Endothelial cell of umbilical vein (primary cell): Measurements from ENCODE around the gene CGB8. TPM values are rescaled to one million over a fixed set of nuclear protein-coding genes. Genes with fewer than 3 reads are reported as not detected.

Source experiments
- BruUV-seq: library from RNA; stranded (reverse); fragments of 400-500 nt; replicated peaks from 2 replicates; lab custom pipeline; 2021; lab: Mats Ljungman, UMichigan
- CTCF ChIA-PET: fragments of 300-600, 350-600 bp; sonication (Branson Sonifier 250); formaldehyde crosslinking; loops from one replicate; lab custom pipeline; 2021; ENCODE audit warnings: antibody characterized with exemption, inconsistent platforms; lab: Charles Lee
- POLR2A ChIA-PET: fragments of 300-600, 350-600 bp; sonication (Branson Sonifier 250); formaldehyde crosslinking; loops from one replicate; lab custom pipeline; 2021; ENCODE audit warnings: antibody characterized with exemption, inconsistent platforms; lab: Charles Lee
- DNase-seq: peaks from one replicate; pipeline ENCODE4 v3.0.0-alpha.2; 2011; ENCODE audit warnings: low read depth, low spot score
- FAIRE-seq: peaks from 2 replicates; lab custom pipeline; 2011; peaks lifted over from hg19 to GRCh38; lab: Jason Lieb, UNC
- H2AFZ ChIP-seq: 2 replicates; pipeline ENCODE4 v1.6.0; 2012; ENCODE audit warnings: low read depth, low read length, control low read depth, inconsistent platforms
- H3K27ac ChIP-seq: 2 replicates; pipeline ENCODE4 v1.5.1; 2011; ENCODE audit warnings: low read depth, mild to moderate bottlenecking, control low read depth, low read length, moderate library complexity; ENCODE audit not compliant: insufficient read depth
- H3K27me3 ChIP-seq, 2 experiments: 2 replicates each; pipeline versions ENCODE4 v1.6.0 to v1.6.1; 2011; ENCODE audit warnings: low read length in 2 of 2, mixed read lengths in 1 of 2; ENCODE audit not compliant: control insufficient read depth in 2 of 2, insufficient read depth in 2 of 2
- H3K36me3 ChIP-seq, 2 experiments: 2 replicates in 1 of 2; 3 replicates in 1 of 2; pipeline ENCODE4 v1.5.1; 2011; ENCODE audit warnings: low read length in 2 of 2, mild to moderate bottlenecking in 1 of 2, moderate library complexity in 1 of 2; ENCODE audit not compliant: control insufficient read depth in 2 of 2, insufficient read depth in 2 of 2; ENCODE audit errors: extremely low read depth in 1 of 2
- H3K4me1 ChIP-seq: 3 replicates; pipeline ENCODE4 v1.5.1; 2011; ENCODE audit warnings: mild to moderate bottlenecking, low read length; ENCODE audit not compliant: control insufficient read depth, insufficient read depth; ENCODE audit errors: extremely low read depth
- H3K4me2 ChIP-seq: 2 replicates; pipeline ENCODE4 v1.6.1; 2011; ENCODE audit warnings: low read length, control low read depth, mixed read lengths; ENCODE audit not compliant: insufficient read depth
- H3K4me3 ChIP-seq, 3 experiments: fragments of 200-600 bp in 1 of 3; sonication (generic), shearing (Covaris generic) in 1 of 3; replicated peaks in 1 of 3; 2 replicates each; pipeline ENCODE4 v1.5.1; 2011 to 2016; ENCODE audit warnings: control low read depth in 3 of 3, low read length in 3 of 3, mild to moderate bottlenecking in 2 of 3, inconsistent platforms in 1 of 3, low read depth in 1 of 3, moderate library complexity in 1 of 3; ENCODE audit not compliant: insufficient read depth in 1 of 3
- H3K79me2 ChIP-seq: 2 replicates; pipeline ENCODE4 v1.6.0; 2012; ENCODE audit warnings: low read length, inconsistent platforms; ENCODE audit not compliant: control insufficient read depth, insufficient read depth
- H3K9ac ChIP-seq: replicated peaks from 2 replicates; pipeline ENCODE3; 2011; ENCODE audit warnings: low read length, control low read depth; ENCODE audit not compliant: insufficient read depth; ENCODE audit errors: extremely low read depth
- H3K9me1 ChIP-seq: replicated peaks from 3 replicates; pipeline ENCODE4 v1.6.0; 2011; ENCODE audit warnings: mild to moderate bottlenecking, low read length; ENCODE audit not compliant: control insufficient read depth, insufficient read depth; ENCODE audit errors: extremely low read depth
- H3K9me3 ChIP-seq: replicated peaks from 2 replicates; pipeline ENCODE4 v1.5.1; 2012; ENCODE audit warnings: low read length, inconsistent platforms; ENCODE audit not compliant: control insufficient read depth, insufficient read depth
- H4K20me1 ChIP-seq: replicated peaks from 2 replicates; pipeline ENCODE3; 2011; ENCODE audit warnings: mild to moderate bottlenecking, low read length; ENCODE audit not compliant: control insufficient read depth, insufficient read depth; ENCODE audit errors: extremely low read depth
- EZH2 ChIP-seq: IDR thresholded peaks from 2 replicates; pipeline ENCODE4 v1.6.1; 2012; ENCODE audit warnings: borderline replicate concordance, low read depth, mild to moderate bottlenecking, moderate library complexity, low read length, inconsistent platforms; ENCODE audit not compliant: severe bottlenecking
- FOS ChIP-seq: IDR thresholded peaks from 2 replicates; pipeline ENCODE4 v1.6.1; 2011; ENCODE audit warnings: mild to moderate bottlenecking, low read length, moderate library complexity, borderline replicate concordance; ENCODE audit not compliant: insufficient read depth
- GATA2 ChIP-seq: IDR thresholded peaks from 2 replicates; pipeline ENCODE4 v1.7.0; 2011; ENCODE audit warnings: low read depth, mild to moderate bottlenecking, moderate library complexity, mixed read lengths, low read length; ENCODE audit not compliant: insufficient read length, insufficient read depth
- JUN ChIP-seq: IDR thresholded peaks from 2 replicates; pipeline ENCODE4 v1.6.1; 2011; ENCODE audit warnings: borderline replicate concordance, low read depth; ENCODE audit not compliant: insufficient read length, insufficient read depth
- MAX ChIP-seq: IDR thresholded peaks from 2 replicates; pipeline ENCODE4 v1.6.1; 2011; ENCODE audit not compliant: insufficient read depth, insufficient read length
- MYC ChIP-seq: IDR thresholded peaks from one replicate; pipeline ENCODE4 v1.6.1; 2011; ENCODE audit warnings: mild to moderate bottlenecking, low read depth, low read length
- POLR2A ChIP-seq: IDR thresholded peaks from 2 replicates; pipeline ENCODE4 v1.6.1; 2012; ENCODE audit warnings: low read depth, mild to moderate bottlenecking, control low read depth, low read length
- POLR2AphosphoS5 ChIP-seq: IDR thresholded peaks from 2 replicates; pipeline ENCODE4 v1.6.1; 2012; ENCODE audit warnings: low read depth, mild to moderate bottlenecking, control low read depth, low read length, moderate library complexity; ENCODE audit not compliant: insufficient read depth
- dilution Hi-C: fragments of 300-500 bp; cut with MboI; formaldehyde crosslinking; loops from one replicate; pipeline ENCODE4 v1.15.0; 2019; ENCODE audit warnings: low sequenced_read_pairs; ENCODE audit not compliant: extremely low pct_ligation_motif_present
- intact Hi-C: fragments of 100-400 bp; cut with micrococcal nuclease; formaldehyde crosslinking; loops from one replicate; pipeline ENCODE4 v1.10.0; 2022
- polyA plus RNA-seq, 4 experiments: library from polyadenylated mRNA; depleted of rRNA in 3 of 4; stranded (reverse) in 3 of 4; unstranded in 1 of 4; fragments of >200 nt; gene quantifications; 2 replicates each; pipeline versions ENCODE4 v1.2.1 to v1.2.3, GENCODE V29; 2011 to 2012; ENCODE audit warnings: missing spikeins in 1 of 4
- total RNA-seq: library from RNA; stranded (reverse); gene quantifications from 2 replicates; pipeline ENCODE4 v1.2.3, GENCODE V29; 2021
- TF ChIP-seq, protein P1 (sequence below), 2 donors: IDR thresholded peaks; 1 replicate in 1 of 2; 2 replicates in 1 of 2; pipeline ENCODE4 v1.5.1; 2011; ENCODE audit warnings: low read length in 2 of 2, mild to moderate bottlenecking in 2 of 2, moderate library complexity in 2 of 2, control low read depth in 1 of 2, inconsistent platforms in 1 of 2, low read depth in 1 of 2; ENCODE audit not compliant: insufficient read depth in 1 of 2; ENCODE audit errors: extremely low read depth in 1 of 2

The CGB8 gene
- total and polyA plus RNA-seq, 2 donors (not counting 3 experiments of a cell fraction or from before 2014, with no cell fraction given): not detected

DNA sequence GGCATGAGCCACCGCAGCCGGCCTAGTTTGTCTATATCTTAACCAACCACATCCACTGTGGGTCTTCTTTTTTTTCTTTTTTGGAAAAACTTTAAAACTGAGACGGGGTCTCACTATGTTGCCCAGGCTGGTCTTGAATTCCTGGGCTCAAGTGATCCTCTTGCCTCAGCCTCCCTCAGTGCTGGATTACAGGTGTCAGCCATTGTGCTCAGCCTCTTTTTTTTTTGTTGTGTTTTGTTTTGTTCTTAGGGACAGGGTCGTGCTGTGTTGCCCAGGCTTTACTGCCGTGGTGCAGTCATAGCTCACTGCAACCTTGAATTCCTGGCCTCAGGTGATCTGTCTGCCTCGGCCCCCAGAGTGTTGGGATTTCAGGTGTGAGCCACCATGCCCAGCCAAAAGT lies 43.8 kb upstream of the CGB8 start:
- Histone ChIP-seq H3K4me2 (no peak overlapping the region), H3K9me3 (no peaks in the 10 kb centered on the region), H3K79me2 (peaks cover 48% of the 10 kb centered on the region), H3K4me3 (no peak overlapping the region), H3K4me1 (no peaks in the 10 kb centered on the region), H3K27me3 (no peaks in the 10 kb centered on the region), H3K27ac (no peak overlapping the region), H2AFZ (no peak overlapping the region), H4K20me1 (peaks cover 3% of the 10 kb centered on the region), H3K36me3 (peaks cover 23 to 47% of the 10 kb centered on the region in 2 experiments), H3K9ac (no peak overlapping the region), H3K9me1 (no peaks in the 10 kb centered on the region)
- TF ChIP-seq EZH2 (no peak), MAX (no peak), MYC (no peak), FOS (no peak), JUN (no peak), GATA2 (no peak), POLR2AphosphoS5 (no peak), POLR2A (no peak)
- TF ChIP-seq, protein P1, sequence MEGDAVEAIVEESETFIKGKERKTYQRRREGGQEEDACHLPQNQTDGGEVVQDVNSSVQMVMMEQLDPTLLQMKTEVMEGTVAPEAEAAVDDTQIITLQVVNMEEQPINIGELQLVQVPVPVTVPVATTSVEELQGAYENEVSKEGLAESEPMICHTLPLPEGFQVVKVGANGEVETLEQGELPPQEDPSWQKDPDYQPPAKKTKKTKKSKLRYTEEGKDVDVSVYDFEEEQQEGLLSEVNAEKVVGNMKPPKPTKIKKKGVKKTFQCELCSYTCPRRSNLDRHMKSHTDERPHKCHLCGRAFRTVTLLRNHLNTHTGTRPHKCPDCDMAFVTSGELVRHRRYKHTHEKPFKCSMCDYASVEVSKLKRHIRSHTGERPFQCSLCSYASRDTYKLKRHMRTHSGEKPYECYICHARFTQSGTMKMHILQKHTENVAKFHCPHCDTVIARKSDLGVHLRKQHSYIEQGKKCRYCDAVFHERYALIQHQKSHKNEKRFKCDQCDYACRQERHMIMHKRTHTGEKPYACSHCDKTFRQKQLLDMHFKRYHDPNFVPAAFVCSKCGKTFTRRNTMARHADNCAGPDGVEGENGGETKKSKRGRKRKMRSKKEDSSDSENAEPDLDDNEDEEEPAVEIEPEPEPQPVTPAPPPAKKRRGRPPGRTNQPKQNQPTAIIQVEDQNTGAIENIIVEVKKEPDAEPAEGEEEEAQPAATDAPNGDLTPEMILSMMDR (IDR thresholded peaks at IDR 0.05; ENCODE audit: extremely low read depth in 1 of 2, insufficient read depth in 1 of 2, low read depth in 1 of 2, low read length in 2 of 2): no peak
- CTCF ChIA-PET: no interaction called here
- intact Hi-C loops: no loop called here
- FAIRE-seq: no peak
- BruUV-seq: no TSS peak
- POLR2A ChIA-PET: no interaction called here
- DNase-seq: no peak
- dilution Hi-C loops: no loop called here
